Gastroesophageal sphincter (tissue), 4 donors: ENCODE data around the gene TEKT2. TPM values are rescaled to one million over a fixed set of nuclear protein-coding genes. Genes with fewer than 3 reads are reported as not detected.

Experiments
- ATAC-seq: fragments of 150-250 bp; one replicate; pipeline ENCODE4 v1.9.1; 2016; ENCODE audit warnings: mild to moderate bottlenecking, moderate library complexity
- H3K27ac ChIP-seq, 4 donors: fragments of 200-600 bp; sonication (generic) in 3 of 4; 1 replicate in 3 of 4; 2 replicates in 1 of 4; pipeline ENCODE4 v1.5.1; 2016 to 2019
- H3K27me3 ChIP-seq: fragments of 200-600 bp; sonication (generic); one replicate; pipeline ENCODE4 v1.5.1; 2019
- H3K36me3 ChIP-seq, 2 donors: fragments of 200-600 bp; sonication (generic); one replicate each; pipeline ENCODE4 v1.5.1; 2019; ENCODE audit warnings: control low read depth in 1 of 2
- H3K4me1 ChIP-seq, 3 donors: fragments of 200-600 bp; sonication (generic); 1 replicate in 2 of 3; 2 replicates in 1 of 3; pipeline ENCODE4 v1.5.1; 2016 to 2019; ENCODE audit warnings: control low read depth in 2 of 3
- H3K4me3 ChIP-seq, 2 donors: fragments of 200-600 bp; sonication (generic); one replicate each; pipeline ENCODE4 v1.5.1; 2019; ENCODE audit warnings: mild to moderate bottlenecking in 1 of 2, moderate library complexity in 1 of 2
- H3K9me3 ChIP-seq, 3 donors: fragments of 200-600 bp; sonication (generic); one replicate each; pipeline ENCODE4 v1.5.1; 2017 to 2019; ENCODE audit warnings: control low read depth in 2 of 3
- EP300 ChIP-seq: sonication (generic); formaldehyde crosslinking; IDR thresholded peaks from one replicate; pipeline ENCODE4 v1.6.1; 2017; ENCODE audit warnings: antibody characterized with exemption, mild to moderate bottlenecking
- POLR2A ChIP-seq, 2 donors: fragments of 450-650 bp; IDR thresholded peaks; one replicate each; pipeline ENCODE4 v1.6.1; 2017; ENCODE audit warnings: antibody characterized with exemption in 2 of 2, mild to moderate bottlenecking in 2 of 2, moderate library complexity in 1 of 2
- POLR2AphosphoS5 ChIP-seq: sonication (generic); formaldehyde crosslinking; IDR thresholded peaks from one replicate; pipeline ENCODE4 v1.6.1; 2017; ENCODE audit warnings: antibody characterized with exemption
- WGBS, 2 donors: methylation state at CpG; one replicate each; pipeline ENCODE4 v1.1.5; 2018; ENCODE audit warnings: low coverage in 1 of 2; 5-methylcytosine and 5-hydroxymethylcytosine counted together
- total RNA-seq, 4 donors: library from RNA; depleted of rRNA; stranded (reverse); fragments of >200 nt; gene quantifications; one replicate each; pipeline ENCODE4 v1.1.0, GENCODE V29; 2016
- TF ChIP-seq, protein P1 (sequence below), 4 experiments: fragments of 200-600 bp in 2 of 4; fragments of 450-650 bp in 2 of 4; sonication (generic) in 1 of 4; IDR thresholded peaks; one replicate each; pipeline ENCODE4 v1.5.1; 2017 to 2019; ENCODE audit warnings: antibody characterized with exemption in 4 of 4, mild to moderate bottlenecking in 2 of 4, moderate library complexity in 2 of 4

TEKT2 gene
- total RNA-seq, 4 donors from 2014 or later: 0.73 TPM; not detected in 3

DNA sequence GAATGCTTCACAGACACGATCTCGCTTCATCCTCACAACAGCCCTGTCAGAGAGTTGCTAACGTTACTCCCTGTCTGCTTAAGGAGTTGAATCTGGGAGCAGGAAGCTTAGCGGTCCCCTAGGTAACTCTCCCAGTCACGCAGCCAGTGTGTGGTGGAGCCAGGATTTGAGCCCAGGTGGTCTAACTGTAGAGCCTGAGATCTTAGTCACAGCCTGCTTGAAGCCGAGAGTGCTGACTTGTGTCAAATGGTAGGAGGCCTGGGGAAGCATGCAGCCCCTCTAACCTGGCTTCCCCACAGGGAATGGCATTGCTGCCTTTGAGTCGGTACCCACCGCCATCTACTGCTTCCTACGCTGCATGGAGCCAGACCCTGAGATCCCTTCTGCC lies 8.9 kb downstream of the TEKT2 start:
- no peak for ATAC-seq
- no peaks in the 10 kb centered on the region for H3K9me3 ChIP-seq
- TF ChIP-seq EP300 (no peak), POLR2AphosphoS5 (no peak), POLR2A (IDR thresholded peaks at IDR 0.05) (no peak)
- TF ChIP-seq, protein P1, sequence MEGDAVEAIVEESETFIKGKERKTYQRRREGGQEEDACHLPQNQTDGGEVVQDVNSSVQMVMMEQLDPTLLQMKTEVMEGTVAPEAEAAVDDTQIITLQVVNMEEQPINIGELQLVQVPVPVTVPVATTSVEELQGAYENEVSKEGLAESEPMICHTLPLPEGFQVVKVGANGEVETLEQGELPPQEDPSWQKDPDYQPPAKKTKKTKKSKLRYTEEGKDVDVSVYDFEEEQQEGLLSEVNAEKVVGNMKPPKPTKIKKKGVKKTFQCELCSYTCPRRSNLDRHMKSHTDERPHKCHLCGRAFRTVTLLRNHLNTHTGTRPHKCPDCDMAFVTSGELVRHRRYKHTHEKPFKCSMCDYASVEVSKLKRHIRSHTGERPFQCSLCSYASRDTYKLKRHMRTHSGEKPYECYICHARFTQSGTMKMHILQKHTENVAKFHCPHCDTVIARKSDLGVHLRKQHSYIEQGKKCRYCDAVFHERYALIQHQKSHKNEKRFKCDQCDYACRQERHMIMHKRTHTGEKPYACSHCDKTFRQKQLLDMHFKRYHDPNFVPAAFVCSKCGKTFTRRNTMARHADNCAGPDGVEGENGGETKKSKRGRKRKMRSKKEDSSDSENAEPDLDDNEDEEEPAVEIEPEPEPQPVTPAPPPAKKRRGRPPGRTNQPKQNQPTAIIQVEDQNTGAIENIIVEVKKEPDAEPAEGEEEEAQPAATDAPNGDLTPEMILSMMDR (IDR thresholded peaks at IDR 0.05): no peak
- H3K4me1 ChIP-seq: peaks cover 0 to 68% (median 15%) of the 10 kb centered on the region in 3 donors
- no peaks in the 10 kb centered on the region for H3K27me3 ChIP-seq
- 80% methylated on average over 1 of the region's 9 CpGs; no CpG with 5 or more reads in 1 of the 2 donors for WGBS, 2 donors
- H3K27ac ChIP-seq: peak overlapping the region in 1 of 4 donors; percentile 33
- H3K4me3 ChIP-seq: no peak overlapping the region
- H3K36me3 ChIP-seq: peaks cover 0 to 67% of the 10 kb centered on the region in 2 donors

DNA sequence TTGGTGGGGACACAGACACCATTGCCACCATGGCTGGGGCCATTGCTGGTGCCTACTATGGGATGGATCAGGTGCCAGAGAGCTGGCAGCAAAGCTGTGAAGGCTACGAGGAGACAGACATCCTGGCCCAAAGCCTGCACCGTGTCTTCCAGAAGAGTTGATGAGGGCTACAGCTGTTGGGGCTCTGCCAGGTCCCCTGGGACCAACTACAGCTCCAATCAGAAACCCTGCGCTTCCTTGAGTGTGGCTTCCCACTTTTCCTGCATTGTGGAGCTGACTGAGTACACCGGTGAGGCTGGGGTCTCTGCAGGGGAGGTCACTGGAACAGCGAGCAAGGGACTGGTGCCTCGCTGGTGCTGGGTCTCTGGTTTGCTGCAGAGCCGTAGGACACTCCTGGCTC lies 9.3 kb downstream of the TEKT2 start:
- H3K9me3 ChIP-seq: no peaks in the 10 kb centered on the region
- H3K27ac ChIP-seq: peak overlapping the region in 2 of 4 donors; percentile 4 to 33
- H3K27me3 ChIP-seq: no peaks in the 10 kb centered on the region
- no CpG with 5 or more reads among the region's 7 CpGs for WGBS, 2 donors
- peaks cover 0 to 70% of the 10 kb centered on the region in 2 donors for H3K36me3 ChIP-seq
- TF ChIP-seq POLR2AphosphoS5: no peak
- no peak for TF ChIP-seq EP300
- no peak for TF ChIP-seq POLR2A (IDR thresholded peaks at IDR 0.05)
- TF ChIP-seq, protein P1 (IDR thresholded peaks at IDR 0.05): no peak
- peaks cover 0 to 64% (median 12%) of the 10 kb centered on the region in 3 donors for H3K4me1 ChIP-seq
- no peak for ATAC-seq
- H3K4me3 ChIP-seq: no peak overlapping the region

DNA sequence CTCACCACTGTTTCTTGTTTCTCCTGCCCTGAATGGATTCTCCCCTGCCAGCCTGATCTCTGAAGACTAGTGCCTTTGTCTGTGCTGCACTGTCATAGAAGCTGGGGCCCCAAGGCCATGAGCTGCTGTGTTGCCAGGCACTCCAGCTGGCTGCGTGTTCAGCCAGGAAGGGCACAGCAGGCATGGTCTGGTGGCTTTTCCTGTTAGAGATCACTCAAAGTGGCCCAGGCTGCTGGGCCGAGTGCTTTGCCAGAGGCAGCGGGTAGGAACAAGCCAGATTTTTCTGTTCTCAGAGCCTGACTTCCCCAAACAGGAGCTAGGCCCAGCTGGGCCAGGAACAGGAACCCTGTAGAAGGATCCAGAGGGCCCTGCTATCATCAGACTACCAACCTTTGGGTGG lies 10.0 kb downstream of the TEKT2 start:
- H3K4me1 ChIP-seq: peaks cover 0 to 60% (median 9%) of the 10 kb centered on the region in 3 donors
- 56% methylated on average over 1 of the region's 3 CpGs; no CpG with 5 or more reads in 1 of the 2 donors for WGBS, 2 donors
- peaks cover 0 to 70% of the 10 kb centered on the region in 2 donors for H3K36me3 ChIP-seq

DNA sequence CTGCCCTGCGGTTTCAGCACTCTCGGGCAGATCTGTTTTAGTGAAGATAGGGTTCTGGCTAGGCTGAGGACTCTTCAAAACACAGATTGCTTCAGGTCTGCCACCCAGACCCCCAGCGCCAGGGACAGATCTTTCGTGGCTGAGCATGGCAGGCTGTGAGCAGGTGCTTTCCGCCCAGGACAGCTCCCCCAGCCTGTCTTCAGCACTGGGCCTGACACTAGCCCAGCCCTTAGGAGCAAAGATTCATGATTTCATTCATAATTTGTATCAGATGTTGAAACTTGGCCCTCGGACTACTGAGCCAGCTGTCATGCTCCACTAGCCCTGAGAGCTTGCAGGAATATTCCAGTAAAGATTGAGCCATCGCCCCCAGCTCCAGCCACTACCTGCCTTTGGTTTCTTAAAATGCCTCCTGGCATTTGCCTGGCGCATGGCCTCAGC lies 10.7 kb downstream of the TEKT2 start:
- Histone ChIP-seq H3K36me3 (peaks cover 0 to 70% of the 10 kb centered on the region in 2 donors), H3K27ac (peak overlapping the region in 1 of 4 donors; percentile 33), H3K27me3 (no peaks in the 10 kb centered on the region), H3K4me1 (peaks cover 0 to 60% (median 8%) of the 10 kb centered on the region in 3 donors), H3K4me3 (no peak overlapping the region), H3K9me3 (no peaks in the 10 kb centered on the region)
- TF ChIP-seq POLR2A (IDR thresholded peaks at IDR 0.05) (no peak), EP300 (no peak), POLR2AphosphoS5 (no peak)
- TF ChIP-seq, protein P1 (IDR thresholded peaks at IDR 0.05): no peak
- WGBS, 2 donors: 40 to 56% methylated on average over 1 to 3 of the region's 8 CpGs
- ATAC-seq: no peak

More for the DNA sequence above, 10.0 kb downstream of the TEKT2 start:
- Histone ChIP-seq H3K27me3 (no peaks in the 10 kb centered on the region), H3K4me3 (no peak overlapping the region), H3K9me3 (no peaks in the 10 kb centered on the region), H3K27ac (peak overlapping the region in 1 of 4 donors; percentile 33)
- no peak for ATAC-seq
- TF ChIP-seq, protein P1 (IDR thresholded peaks at IDR 0.05): no peak
- TF ChIP-seq EP300: no peak
- TF ChIP-seq POLR2AphosphoS5: no peak
- TF ChIP-seq POLR2A (IDR thresholded peaks at IDR 0.05): no peak

DNA sequence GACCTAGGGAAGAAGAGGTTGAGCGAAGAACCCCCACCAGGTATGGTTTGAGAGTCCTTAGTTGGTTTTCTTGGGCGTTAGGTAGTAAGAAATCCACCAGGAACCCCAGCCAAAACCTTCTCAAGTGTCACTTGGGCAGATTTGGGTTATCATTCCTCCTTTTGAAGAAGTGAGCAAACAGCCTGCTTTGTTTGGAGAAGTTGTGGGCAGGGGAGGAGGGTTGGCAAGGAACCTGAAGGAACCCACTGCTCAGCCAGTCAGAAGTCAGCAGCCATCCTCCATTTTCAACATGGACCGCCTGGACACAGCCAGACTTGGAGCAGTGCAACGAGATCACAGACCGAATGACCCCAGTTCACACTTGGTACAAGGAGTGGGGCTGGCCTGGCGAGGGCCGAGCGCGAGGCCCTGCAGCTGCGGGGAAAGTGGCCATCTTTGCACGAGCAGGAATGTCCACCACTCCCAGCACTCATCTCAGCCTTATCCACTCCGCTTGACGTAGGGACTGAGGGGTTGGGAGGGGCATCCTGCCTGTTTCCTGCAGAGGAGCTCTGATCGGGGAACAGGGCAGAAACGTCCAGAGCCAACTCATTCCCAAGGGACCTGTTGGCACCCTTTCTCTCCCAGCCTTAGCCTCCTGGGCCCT lies 12.0 kb downstream of the TEKT2 start:
- H3K27me3 ChIP-seq: no peaks in the 10 kb centered on the region
- ATAC-seq: no peak
- WGBS, 2 donors: 20 to 52% methylated on average over 1 to 4 of the region's 15 CpGs
- H3K27ac ChIP-seq: peak overlapping the region in 1 of 4 donors; percentile 3
- no peak for TF ChIP-seq EP300
- TF ChIP-seq, protein P1 (IDR thresholded peaks at IDR 0.05): no peak
- TF ChIP-seq POLR2AphosphoS5: no peak
- TF ChIP-seq POLR2A (IDR thresholded peaks at IDR 0.05): no peak
- H3K4me1 ChIP-seq: peaks cover 0 to 57% (median 5%) of the 10 kb centered on the region in 3 donors
- H3K36me3 ChIP-seq: peaks cover 0 to 67% of the 10 kb centered on the region in 2 donors
- no peak overlapping the region for H3K4me3 ChIP-seq
- H3K9me3 ChIP-seq: no peaks in the 10 kb centered on the region
